H1 (cell line): ENCODE measurements around the gene BAG2. TPM values are rescaled to one million over a fixed set of nuclear protein-coding genes. Genes with fewer than 3 reads are reported as not detected.

Source experiments
- CTCF ChIA-PET: fragments of 300-600 bp; sonication (Branson Sonifier 250); formaldehyde crosslinking; loops from one replicate; lab custom pipeline; 2021; ENCODE audit not compliant: partially characterized antibody; lab: Charles Lee
- POLR2A ChIA-PET: fragments of 300-600 bp; sonication (Branson Sonifier 250); formaldehyde crosslinking; loops from one replicate; lab custom pipeline; 2021; ENCODE audit warnings: inconsistent platforms; ENCODE audit not compliant: partially characterized antibody; lab: Charles Lee
- DNase-seq, 2 experiments: peaks; one replicate each; pipeline versions ENCODE4 v3.0.0 to v3.0.0-alpha.2; 2010 to 2022; ENCODE audit warnings: low spot score in 2 of 2, low read depth in 1 of 2, mixed read lengths in 1 of 2
- FAIRE-seq: peaks from 2 replicates; lab custom pipeline; 2011; peaks lifted over from hg19 to GRCh38; lab: Jason Lieb, UNC
- H2AFZ ChIP-seq: 2 replicates; pipeline ENCODE4 v1.8.1; 2012; ENCODE audit warnings: low read length, inconsistent platforms
- H2AK5ac ChIP-seq: 2 replicates; pipeline ENCODE4 v1.6.1; 2013; ENCODE audit warnings: low read depth, low read length
- H2BK120ac ChIP-seq: replicated peaks from 2 replicates; pipeline ENCODE3; 2013; ENCODE audit warnings: low read depth, low read length, inconsistent platforms
- H2BK12ac ChIP-seq: 2 replicates; pipeline ENCODE4 v1.6.1; 2013; ENCODE audit warnings: low read depth, low read length
- H2BK15ac ChIP-seq: 2 replicates; pipeline ENCODE4 v1.6.1; 2013; ENCODE audit warnings: low read length
- H2BK20ac ChIP-seq: 2 replicates; pipeline ENCODE4 v1.6.1; 2013; ENCODE audit warnings: low read length
- H2BK5ac ChIP-seq: 2 replicates; pipeline ENCODE4 v1.6.1; 2013; ENCODE audit warnings: low read depth, low read length
- H3K14ac ChIP-seq: 2 replicates; pipeline ENCODE4 v1.6.1; 2013; ENCODE audit warnings: inconsistent platforms; ENCODE audit not compliant: insufficient read length
- H3K18ac ChIP-seq: 2 replicates; pipeline ENCODE4 v1.6.1; 2013; ENCODE audit warnings: low read length; ENCODE audit errors: extremely low read depth
- H3K23ac ChIP-seq: 2 replicates; pipeline ENCODE4 v1.6.1; 2013; ENCODE audit warnings: inconsistent platforms; ENCODE audit not compliant: insufficient read length
- H3K23me2 ChIP-seq: 2 replicates; pipeline ENCODE4 v1.6.1; 2013; ENCODE audit warnings: low read depth, low read length
- H3K27ac ChIP-seq: 2 replicates; pipeline ENCODE4 v1.6.1; 2011; ENCODE audit warnings: low read depth, low read length, inconsistent platforms
- H3K27me3 ChIP-seq, 4 experiments: replicated peaks in 1 of 4; 1 replicate in 1 of 4; 2 replicates in 3 of 4; pipeline versions ENCODE4 v1.6.1 to v1.8.1; 2011 to 2013; ENCODE audit warnings: low read length in 3 of 4, mild to moderate bottlenecking in 3 of 4, inconsistent platforms in 2 of 4, mixed read lengths in 2 of 4, moderate library complexity in 1 of 4; ENCODE audit not compliant: control insufficient read depth in 3 of 4, insufficient read depth in 3 of 4; ENCODE audit errors: extremely low read depth in 1 of 4
- H3K36me3 ChIP-seq, 4 experiments: 2 replicates each; pipeline versions ENCODE4 v1.6.1 to v1.8.1; 2011 to 2013; ENCODE audit warnings: mild to moderate bottlenecking in 4 of 4, low read length in 3 of 4, moderate library complexity in 2 of 4, control low read depth in 1 of 4, inconsistent platforms in 1 of 4; ENCODE audit not compliant: insufficient read depth in 4 of 4, control insufficient read depth in 2 of 4
- H3K4ac ChIP-seq: replicated peaks from 2 replicates; pipeline ENCODE3; 2013; ENCODE audit warnings: low read length, low read depth, mixed read lengths, inconsistent platforms; ENCODE audit not compliant: insufficient read length
- H3K4me1 ChIP-seq, 4 experiments: replicated peaks in 1 of 4; 1 replicate in 1 of 4; 2 replicates in 3 of 4; pipeline versions ENCODE4 v1.6.1 to v1.8.1; 2011 to 2013; ENCODE audit warnings: low read length in 3 of 4, inconsistent platforms in 2 of 4, mixed read lengths in 1 of 4; ENCODE audit not compliant: insufficient read depth in 4 of 4, control insufficient read depth in 3 of 4
- H3K4me2 ChIP-seq, 2 experiments: 2 replicates each; pipeline versions ENCODE4 v1.6.1 to v1.8.1; 2011 to 2013; ENCODE audit warnings: low read depth in 2 of 2, low read length in 2 of 2, control low read depth in 1 of 2, inconsistent platforms in 1 of 2, mild to moderate bottlenecking in 1 of 2; ENCODE audit not compliant: insufficient read depth in 1 of 2
- H3K4me3 ChIP-seq, 4 experiments: fragments of 200-600, 300-600 bp in 1 of 4; sonication (generic), shearing (Covaris generic), sonication (Bioruptor Twin) in 1 of 4; 2 replicates each; pipeline versions ENCODE4 v1.5.1 to v1.8.1; 2011 to 2016; ENCODE audit warnings: low read length in 4 of 4, low read depth in 3 of 4, control low read depth in 2 of 4, inconsistent platforms in 2 of 4, mild to moderate bottlenecking in 2 of 4, mixed read lengths in 1 of 4, moderate library complexity in 1 of 4; ENCODE audit not compliant: insufficient read depth in 2 of 4; ENCODE audit errors: extremely low read depth in 1 of 4
- H3K56ac ChIP-seq: replicated peaks from 2 replicates; pipeline ENCODE3; 2013; ENCODE audit warnings: low read depth, mild to moderate bottlenecking, mixed read lengths, low read length, inconsistent platforms; ENCODE audit not compliant: insufficient read length
- H3K79me1 ChIP-seq: 2 replicates; pipeline ENCODE4 v1.6.1; 2013; ENCODE audit warnings: low read depth, low read length, control low read depth
- H3K79me2 ChIP-seq, 2 experiments: 2 replicates each; pipeline versions ENCODE4 v1.6.1 to v1.8.1; 2012 to 2013; ENCODE audit warnings: low read length in 2 of 2, mild to moderate bottlenecking in 2 of 2, inconsistent platforms in 1 of 2; ENCODE audit not compliant: insufficient read depth in 2 of 2, control insufficient read depth in 1 of 2
- H3K9ac ChIP-seq, 4 experiments: replicated peaks in 1 of 4; 1 replicate in 1 of 4; 2 replicates in 3 of 4; pipeline versions ENCODE4 v1.6.1 to v1.8.1; 2011 to 2013; ENCODE audit warnings: low read depth in 3 of 4, low read length in 3 of 4, control low read depth in 2 of 4, mild to moderate bottlenecking in 2 of 4, moderate library complexity in 2 of 4, inconsistent platforms in 1 of 4; ENCODE audit errors: extremely low read depth in 1 of 4
- H3K9me3 ChIP-seq, 2 experiments: 2 replicates each; pipeline versions ENCODE4 v1.6.1 to v1.8.1; 2012 to 2013; ENCODE audit warnings: mild to moderate bottlenecking in 2 of 2, moderate library complexity in 2 of 2, control low read depth in 1 of 2, inconsistent platforms in 1 of 2, low read depth in 1 of 2, low read length in 1 of 2, mixed read lengths in 1 of 2; ENCODE audit not compliant: insufficient read depth in 2 of 2
- H4K20me1 ChIP-seq, 2 experiments: replicated peaks in 1 of 2; 2 replicates each; pipeline versions ENCODE3 to v1.8.1; 2011 to 2013; ENCODE audit warnings: inconsistent platforms in 2 of 2, low read length in 2 of 2, mild to moderate bottlenecking in 1 of 2; ENCODE audit not compliant: insufficient read depth in 2 of 2, control insufficient read depth in 1 of 2
- H4K5ac ChIP-seq: 2 replicates; pipeline ENCODE4 v1.6.1; 2013; ENCODE audit warnings: low read length, low read depth, mixed read lengths, inconsistent platforms; ENCODE audit not compliant: insufficient read length
- H4K8ac ChIP-seq: 2 replicates; pipeline ENCODE4 v1.8.0; 2013; ENCODE audit warnings: mild to moderate bottlenecking, moderate library complexity, low read length, inconsistent platforms; ENCODE audit not compliant: insufficient read depth; ENCODE audit errors: extremely low read depth
- H4K91ac ChIP-seq: replicated peaks from 2 replicates; pipeline ENCODE3; 2013; ENCODE audit warnings: low read length, mixed read lengths, inconsistent platforms; ENCODE audit not compliant: insufficient read length
- CHD1 ChIP-seq: IDR thresholded peaks from 2 replicates; pipeline ENCODE4 v1.6.1; 2012; ENCODE audit warnings: low read depth, low read length, improper control_type of control experiment
- PHF8 ChIP-seq: fragments of 200-600 bp; sonication (generic); conservative IDR thresholded peaks from 2 replicates; pipeline ENCODE4 v1.7.1; 2012; ENCODE audit warnings: low read depth, mild to moderate bottlenecking, inconsistent platforms, low read length, moderate library complexity
- POLR2AphosphoS5 ChIP-seq: IDR thresholded peaks from 2 replicates; pipeline ENCODE4 v1.6.1; 2011; ENCODE audit warnings: low read depth, low read length
- RAD21 ChIP-seq, 2 experiments: IDR thresholded peaks in 1 of 2; conservative IDR thresholded peaks in 1 of 2; 2 replicates each; pipeline ENCODE4 v1.6.1; 2011; ENCODE audit warnings: low read depth in 2 of 2, low read length in 2 of 2, improper control_type of control experiment in 1 of 2, inconsistent platforms in 1 of 2, mild to moderate bottlenecking in 1 of 2, moderate library complexity in 1 of 2
- SIX5 ChIP-seq: IDR thresholded peaks from 2 replicates; pipeline ENCODE4 v1.6.1; 2011; ENCODE audit warnings: mild to moderate bottlenecking, low read depth, low read length
- SP2 ChIP-seq: IDR thresholded peaks from 2 replicates; pipeline ENCODE4 v1.6.1; 2012; ENCODE audit warnings: mild to moderate bottlenecking, low read length, inconsistent platforms
- SP4 ChIP-seq: IDR thresholded peaks from 2 replicates; pipeline ENCODE4 v1.6.1; 2012; ENCODE audit warnings: low read length, inconsistent platforms
- YY1 ChIP-seq: IDR thresholded peaks from 2 replicates; pipeline ENCODE4 v1.6.1; 2011; ENCODE audit warnings: low read depth, mild to moderate bottlenecking, low read length
- WGBS, 2 experiments: shearing (Covaris generic) in 1 of 2; methylation state at CpG; one replicate each; pipeline versions ENCODE4 v1.1.6 to v1.1.7; 2013 to 2015; ENCODE audit warnings: low lambda C conversion rate in 2 of 2, mixed read lengths in 2 of 2, inconsistent platforms in 1 of 2, low coverage in 1 of 2, missing lambda C conversion rate in 1 of 2; ENCODE audit not compliant: insufficient replicate concordance in 2 of 2, insufficient coverage in 1 of 2, insufficient read length in 1 of 2; ENCODE audit errors: extremely low coverage in 1 of 2, missing lambda C conversion rate in 1 of 2; 5-methylcytosine and 5-hydroxymethylcytosine counted together
- polyA plus RNA-seq, 7 experiments: library from polyadenylated mRNA; depleted of rRNA in 3 of 7; stranded (reverse) in 5 of 7; unstranded in 2 of 7; fragments of >200 nt in 5 of 7; fragments of 200-250 nt in 2 of 7; gene quantifications; 1 replicate in 5 of 7; 2 replicates in 1 of 7; 4 replicates in 1 of 7; pipeline versions ENCODE4 v1.2.1 to v1.2.3, GENCODE V29; 2011 to 2013; ENCODE audit warnings: missing spikeins in 2 of 7, mixed read lengths in 2 of 7
- total RNA-seq: library from RNA; stranded (reverse); fragmentation: NEBNext Ultra II Directional; extraction: Animal tissue kit (Norgen Biotek cat#: 25700); gene quantifications from 2 replicates; pipeline ENCODE4 v1.2.1, GENCODE V29; 2021

The BAG2 gene
- total and polyA plus RNA-seq, 2 of the 8 experiments (the other 6 are each of a cell fraction or from before 2014, with no cell fraction given): 4.4 to 7.4 TPM

DNA sequence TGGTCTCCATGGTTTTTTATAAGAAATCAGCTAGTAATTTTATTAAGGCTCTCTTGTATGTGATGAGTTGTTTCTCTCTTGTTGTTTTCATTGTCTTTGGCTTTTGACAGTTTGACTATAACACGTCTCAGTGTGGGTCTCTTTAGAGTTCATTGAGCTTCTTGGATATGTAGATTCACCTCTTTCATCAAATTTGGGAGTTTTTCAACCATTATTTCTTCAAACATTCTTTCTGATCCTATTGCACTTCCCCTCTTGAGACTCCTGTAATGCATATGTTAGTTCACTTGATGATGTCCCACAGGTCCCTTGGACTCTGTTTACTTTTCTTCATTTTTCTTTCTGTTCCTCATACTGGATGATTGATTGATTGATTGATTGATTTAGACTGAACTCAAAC is 7.0 kb upstream of the BAG2 start:
- Histone ChIP-seq H3K9ac (no peak overlapping the region), H2AFZ (no peak overlapping the region), H4K91ac (no peak overlapping the region), H4K20me1 (no peaks in the 10 kb centered on the region), H3K4me2 (no peak overlapping the region), H3K23ac (no peak overlapping the region), H3K4me3 (no peak overlapping the region), H3K23me2 (no peaks in the 10 kb centered on the region), H2BK20ac (no peak overlapping the region), H2BK12ac (no peak overlapping the region), H3K79me1 (no peaks in the 10 kb centered on the region), H3K4me1 (no peaks in the 10 kb centered on the region), H3K9me3 (no peaks in the 10 kb centered on the region; a peak in 1 of 4 replicates), H3K79me2 (no peaks in the 10 kb centered on the region), H3K4ac (no peak overlapping the region), H3K14ac (no peak overlapping the region), H3K18ac (no peak overlapping the region), H4K8ac (no peak overlapping the region), H3K56ac (no peak overlapping the region), H2AK5ac (no peak overlapping the region), H2BK15ac (no peak overlapping the region), H3K27me3 (no peaks in the 10 kb centered on the region), H2BK5ac (no peak overlapping the region), H3K36me3 (peaks cover 0 to 16% (median 5%) of the 10 kb centered on the region in 4 experiments; a peak in 2 of 8 replicates), H4K5ac (no peak overlapping the region), H2BK120ac (no peak overlapping the region), H3K27ac (no peak overlapping the region)
- FAIRE-seq: no peak
- ChIA-PET POLR2A (no interaction called here), CTCF (no interaction called here)
- DNase-seq: no peak
- WGBS, 2 experiments: 91% methylated on average over 1 of the region's 1 CpG; no CpG with 5 or more reads in 1 of the 2 experiments
- TF ChIP-seq POLR2AphosphoS5 (no peak), CHD1 (no peak), SP4 (no peak), PHF8 (no peak), RAD21 (IDR thresholded peaks at IDR 0.05 in 1 of 2, conservative IDR thresholded peaks at IDR 0.05 in 1 of 2; ENCODE audit: low read depth in 2 of 2, low read length in 2 of 2) (no peak), SIX5 (no peak), SP2 (no peak), YY1 (no peak)
